ENCODE data around the gene CHURC1.
A peak's percentile ranks its signal among the peaks of the same experiment; 100 is the strongest.

- TF ChIP-seq CTCF (IDR thresholded peaks at IDR 0.05), result no peak
- TF ChIP-seq POLR2A (IDR thresholded peaks at IDR 0.05), result peak; percentile 64 to 85
Measured at GRCh38 chr14:64914237-64915028, at the start of gene CHURC1.

Measured in uterus (tissue), 2 donors.